Transverse colon (tissue), 3 donors: ENCODE data around the gene NBEA.
"Not testable (repeated sequence)": the region's sequence is repeated elsewhere in the genome, so short reads cannot be mapped to it uniquely, and the experiment has no call there.

Experiments used
- EP300 ChIP-seq: sonication (generic); formaldehyde crosslinking; IDR thresholded peaks from one replicate; pipeline ENCODE4 v1.6.1; 2017; ENCODE audit warnings: antibody characterized with exemption, low read depth
- POLR2A ChIP-seq: fragments of 450-650 bp; IDR thresholded peaks from one replicate; pipeline ENCODE4 v1.6.1; 2016; ENCODE audit warnings: antibody characterized with exemption, mild to moderate bottlenecking, moderate library complexity
- TF ChIP-seq, protein P1 (sequence below), 5 experiments: fragments of 200-600 bp in 3 of 5; fragments of 450-650 bp in 2 of 5; sonication (generic) in 3 of 5; IDR thresholded peaks; 1 replicate in 2 of 5; 2 replicates in 3 of 5; pipeline ENCODE4 v1.5.1; 2016 to 2017; ENCODE audit warnings: antibody characterized with exemption in 5 of 5, inconsistent platforms in 3 of 5, mild to moderate bottlenecking in 2 of 5, moderate library complexity in 1 of 5

DNA sequence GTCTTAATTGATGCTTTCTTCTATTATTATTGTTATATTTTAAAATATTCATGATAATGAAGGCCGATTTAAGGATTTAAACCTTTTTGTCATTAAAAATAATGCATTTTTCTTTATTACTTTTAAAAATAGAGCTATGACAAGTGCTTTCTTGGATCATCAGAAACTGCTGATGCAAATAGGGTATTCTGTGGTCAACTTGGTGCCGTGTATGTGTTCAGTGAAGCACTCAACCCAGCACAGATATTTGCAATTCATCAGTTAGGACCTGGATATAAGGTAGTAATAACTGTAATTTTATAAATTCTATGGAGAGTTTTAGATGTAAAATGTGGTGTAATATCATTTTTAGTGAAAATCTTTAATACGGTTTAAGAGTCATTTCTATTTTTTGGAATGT is 116.5 kb downstream of the NBEA start:
- TF ChIP-seq POLR2A, EP300: not testable (repeated sequence)
- TF ChIP-seq, protein P1, sequence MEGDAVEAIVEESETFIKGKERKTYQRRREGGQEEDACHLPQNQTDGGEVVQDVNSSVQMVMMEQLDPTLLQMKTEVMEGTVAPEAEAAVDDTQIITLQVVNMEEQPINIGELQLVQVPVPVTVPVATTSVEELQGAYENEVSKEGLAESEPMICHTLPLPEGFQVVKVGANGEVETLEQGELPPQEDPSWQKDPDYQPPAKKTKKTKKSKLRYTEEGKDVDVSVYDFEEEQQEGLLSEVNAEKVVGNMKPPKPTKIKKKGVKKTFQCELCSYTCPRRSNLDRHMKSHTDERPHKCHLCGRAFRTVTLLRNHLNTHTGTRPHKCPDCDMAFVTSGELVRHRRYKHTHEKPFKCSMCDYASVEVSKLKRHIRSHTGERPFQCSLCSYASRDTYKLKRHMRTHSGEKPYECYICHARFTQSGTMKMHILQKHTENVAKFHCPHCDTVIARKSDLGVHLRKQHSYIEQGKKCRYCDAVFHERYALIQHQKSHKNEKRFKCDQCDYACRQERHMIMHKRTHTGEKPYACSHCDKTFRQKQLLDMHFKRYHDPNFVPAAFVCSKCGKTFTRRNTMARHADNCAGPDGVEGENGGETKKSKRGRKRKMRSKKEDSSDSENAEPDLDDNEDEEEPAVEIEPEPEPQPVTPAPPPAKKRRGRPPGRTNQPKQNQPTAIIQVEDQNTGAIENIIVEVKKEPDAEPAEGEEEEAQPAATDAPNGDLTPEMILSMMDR (IDR thresholded peaks at IDR 0.05): not testable (repeated sequence)
